CD14-positive monocyte (primary cell): Measurements from ENCODE around the gene MSI2. TPM values are rescaled to one million over a fixed set of nuclear protein-coding genes. Genes with fewer than 3 reads are reported as not detected.

Source experiments
- DNase-seq, 3 donors: peaks; one replicate each; pipeline ENCODE4 v3.0.0-alpha.2; 2011 to 2022
- H2AFZ ChIP-seq: 2 replicates; pipeline ENCODE4 v1.6.0; 2012; ENCODE audit warnings: mild to moderate bottlenecking, low read depth, low read length, inconsistent platforms; ENCODE audit not compliant: insufficient read depth, poor library complexity, severe bottlenecking
- H3K27ac ChIP-seq, 2 donors: 1 replicate in 1 of 2; 2 replicates in 1 of 2; pipeline ENCODE4 v1.5.1; 2012 to 2013; ENCODE audit warnings: low read length in 2 of 2, control low read depth in 1 of 2, inconsistent platforms in 1 of 2, low read depth in 1 of 2, mild to moderate bottlenecking in 1 of 2
- H3K27me3 ChIP-seq, 2 donors: one replicate each; pipeline versions ENCODE4 v1.6.0 to v1.6.1; 2011 to 2013; ENCODE audit warnings: low read length in 2 of 2; ENCODE audit not compliant: control insufficient read depth in 2 of 2, insufficient read depth in 2 of 2
- H3K36me3 ChIP-seq, 2 donors: replicated peaks in 1 of 2; 1 replicate in 1 of 2; 2 replicates in 1 of 2; pipeline versions ENCODE4 v1.5.1 to v1.6.1; 2012 to 2013; ENCODE audit warnings: low read length in 2 of 2, control low read depth in 1 of 2, inconsistent platforms in 1 of 2, mild to moderate bottlenecking in 1 of 2; ENCODE audit not compliant: insufficient read depth in 2 of 2, control insufficient read depth in 1 of 2
- H3K4me1 ChIP-seq, 2 donors: 1 replicate in 1 of 2; 2 replicates in 1 of 2; pipeline versions ENCODE4 v1.5.1 to v1.6.1; 2012 to 2013; ENCODE audit warnings: low read length in 2 of 2, control low read depth in 1 of 2, inconsistent platforms in 1 of 2, mild to moderate bottlenecking in 1 of 2, moderate library complexity in 1 of 2; ENCODE audit not compliant: insufficient read depth in 2 of 2, control insufficient read depth in 1 of 2
- H3K4me2 ChIP-seq: replicated peaks from 2 replicates; pipeline ENCODE3; 2012; ENCODE audit warnings: low read length, moderate library complexity, mild to moderate bottlenecking; ENCODE audit not compliant: poor library complexity, severe bottlenecking; ENCODE audit errors: extremely low read depth
- H3K4me3 ChIP-seq, 3 experiments: fragments of 200-600 bp in 1 of 3; sonication (generic) in 1 of 3; replicated peaks in 1 of 3; 1 replicate in 2 of 3; 2 replicates in 1 of 3; pipeline ENCODE4 v1.5.1; 2011 to 2013; ENCODE audit warnings: low read length in 3 of 3, mild to moderate bottlenecking in 3 of 3, control low read depth in 2 of 3, low read depth in 2 of 3, inconsistent platforms in 1 of 3, moderate library complexity in 1 of 3
- H3K79me2 ChIP-seq: 2 replicates; pipeline ENCODE4 v1.6.0; 2012; ENCODE audit warnings: mild to moderate bottlenecking, control low read depth, inconsistent platforms, low read length, moderate library complexity; ENCODE audit not compliant: insufficient read depth
- H3K9ac ChIP-seq: 2 replicates; pipeline ENCODE4 v1.6.0; 2017; ENCODE audit warnings: low read length, mild to moderate bottlenecking; ENCODE audit not compliant: insufficient read depth, poor library complexity, severe bottlenecking
- H3K9me3 ChIP-seq, 2 donors: replicated peaks in 1 of 2; 1 replicate in 1 of 2; 2 replicates in 1 of 2; pipeline versions ENCODE4 v1.5.1 to v1.6.1; 2012 to 2013; ENCODE audit warnings: low read length in 2 of 2, control low read depth in 1 of 2; ENCODE audit not compliant: control insufficient read depth in 1 of 2, insufficient read depth in 1 of 2
- H4K20me1 ChIP-seq: 2 replicates; pipeline ENCODE4 v1.6.0; 2012; ENCODE audit warnings: mild to moderate bottlenecking, low read length, control low read depth, moderate library complexity; ENCODE audit not compliant: insufficient read depth
- H3K27ac Mint-ChIP-seq, 7 donors: one replicate each; pipeline ENCODE4 v1.8.0; 2020; ENCODE audit warnings: mild to moderate bottlenecking in 7 of 7, mixed read lengths in 7 of 7, moderate library complexity in 6 of 7, inconsistent platforms in 2 of 7
- H3K27me3 Mint-ChIP-seq, 3 donors: one replicate each; pipeline ENCODE4 v1.8.0; 2021 to 2022; ENCODE audit warnings: low read depth in 3 of 3, mild to moderate bottlenecking in 3 of 3, mixed read lengths in 3 of 3, moderate library complexity in 3 of 3, inconsistent platforms in 1 of 3
- H3K36me3 Mint-ChIP-seq, 2 donors: one replicate each; pipeline ENCODE4 v1.8.0; 2020; ENCODE audit warnings: mixed read lengths in 2 of 2, inconsistent platforms in 1 of 2, mild to moderate bottlenecking in 1 of 2
- H3K4me1 Mint-ChIP-seq: one replicate; pipeline ENCODE4 v1.8.0; 2020; ENCODE audit warnings: mild to moderate bottlenecking, mixed read lengths
- H3K4me3 Mint-ChIP-seq, 2 donors: one replicate each; pipeline ENCODE4 v1.8.0; 2020; ENCODE audit warnings: mild to moderate bottlenecking in 2 of 2, mixed read lengths in 2 of 2, moderate library complexity in 1 of 2
- H3K9me3 Mint-ChIP-seq, 7 donors: one replicate each; pipeline ENCODE4 v1.8.0; 2020 to 2022; ENCODE audit warnings: mixed read lengths in 7 of 7, mild to moderate bottlenecking in 6 of 7, moderate library complexity in 6 of 7, inconsistent platforms in 2 of 7
- WGBS: methylation state at CpG from one replicate; pipeline ENCODE4 v1.1.5; 2013; ENCODE audit warnings: missing lambda C conversion rate; ENCODE audit not compliant: insufficient coverage; 5-methylcytosine and 5-hydroxymethylcytosine counted together
- intact Hi-C, 2 donors: fragments of 100-400 bp; cut with micrococcal nuclease; formaldehyde crosslinking; loops; one replicate each; pipeline versions ENCODE4 v1.15.0 to v1.15.1; 2023
- polyA plus RNA-seq, 3 donors: library from polyadenylated mRNA; depleted of rRNA in 1 of 3; unstranded in 2 of 3; stranded (reverse) in 1 of 3; fragments of 300-500 nt in 2 of 3; fragments of >200 nt in 1 of 3; fragmentation: Illumina TruSeq in 2 of 3; gene quantifications; 1 replicate in 2 of 3; 2 replicates in 1 of 3; pipeline ENCODE4 v1.2.3, GENCODE V29; 2012 to 2021
- TF ChIP-seq, protein P1 (sequence below): fragments of 200-600 bp; IDR thresholded peaks from one replicate; pipeline ENCODE4 v1.8.0; 2022; ENCODE audit warnings: antibody characterized with exemption, mild to moderate bottlenecking

The MSI2 gene
- polyA plus RNA-seq, 3 donors = 0.20 to 6.6 (median 0.37) TPM

DNA sequence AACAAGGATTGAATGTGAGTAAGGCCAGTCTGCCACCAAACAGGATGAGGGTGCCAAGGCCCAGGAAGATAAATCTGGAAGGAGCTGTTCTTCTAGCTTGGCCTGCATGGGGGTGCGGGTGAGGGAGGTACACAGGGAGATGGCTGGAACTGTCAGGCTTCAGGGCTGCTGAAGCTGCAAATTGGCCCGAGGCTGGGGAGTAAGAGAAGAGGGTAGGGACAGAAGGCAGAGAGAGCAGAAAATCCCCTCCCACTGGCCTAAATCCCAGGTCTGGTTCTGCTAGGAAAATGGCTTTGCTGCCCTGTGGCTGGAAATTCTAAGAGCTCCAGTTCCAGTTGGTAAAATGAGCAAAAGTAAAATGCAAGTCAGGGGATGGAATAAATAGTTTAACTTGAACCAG is 400.9 kb downstream of the MSI2 start:
- intact Hi-C loops = no loop called here
- no peak overlapping the region for H3K4me2 ChIP-seq
- Mint-ChIP-seq H3K36me3 (peaks cover 5 to 12% of the 10 kb centered on the region in 2 donors), H3K4me3 (no peak overlapping the region), H3K27ac (peak overlapping the region in 1 of 7 donors; percentile 9), H3K27me3 (peaks cover 0 to 2% (median 2%) of the 10 kb centered on the region in 3 donors), H3K4me1 (no peaks in the 10 kb centered on the region), H3K9me3 (no peaks in the 10 kb centered on the region)
- no peak overlapping the region for H2AFZ ChIP-seq
- no peaks in the 10 kb centered on the region for H3K9me3 ChIP-seq
- peaks cover 0 to 2% of the 10 kb centered on the region in 2 donors for H3K4me1 ChIP-seq
- H3K27me3 ChIP-seq = no peaks in the 10 kb centered on the region
- DNase-seq = no peak
- TF ChIP-seq, protein P1, sequence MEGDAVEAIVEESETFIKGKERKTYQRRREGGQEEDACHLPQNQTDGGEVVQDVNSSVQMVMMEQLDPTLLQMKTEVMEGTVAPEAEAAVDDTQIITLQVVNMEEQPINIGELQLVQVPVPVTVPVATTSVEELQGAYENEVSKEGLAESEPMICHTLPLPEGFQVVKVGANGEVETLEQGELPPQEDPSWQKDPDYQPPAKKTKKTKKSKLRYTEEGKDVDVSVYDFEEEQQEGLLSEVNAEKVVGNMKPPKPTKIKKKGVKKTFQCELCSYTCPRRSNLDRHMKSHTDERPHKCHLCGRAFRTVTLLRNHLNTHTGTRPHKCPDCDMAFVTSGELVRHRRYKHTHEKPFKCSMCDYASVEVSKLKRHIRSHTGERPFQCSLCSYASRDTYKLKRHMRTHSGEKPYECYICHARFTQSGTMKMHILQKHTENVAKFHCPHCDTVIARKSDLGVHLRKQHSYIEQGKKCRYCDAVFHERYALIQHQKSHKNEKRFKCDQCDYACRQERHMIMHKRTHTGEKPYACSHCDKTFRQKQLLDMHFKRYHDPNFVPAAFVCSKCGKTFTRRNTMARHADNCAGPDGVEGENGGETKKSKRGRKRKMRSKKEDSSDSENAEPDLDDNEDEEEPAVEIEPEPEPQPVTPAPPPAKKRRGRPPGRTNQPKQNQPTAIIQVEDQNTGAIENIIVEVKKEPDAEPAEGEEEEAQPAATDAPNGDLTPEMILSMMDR = no peak
- H3K4me3 ChIP-seq = no peak overlapping the region
- 100% methylated on average over 1 of the region's 2 CpGs for WGBS
- H3K9ac ChIP-seq = no peak overlapping the region
- H4K20me1 ChIP-seq = no peaks in the 10 kb centered on the region
- H3K27ac ChIP-seq = no peak overlapping the region
- no peaks in the 10 kb centered on the region for H3K79me2 ChIP-seq
- H3K36me3 ChIP-seq = no peaks in the 10 kb centered on the region

DNA sequence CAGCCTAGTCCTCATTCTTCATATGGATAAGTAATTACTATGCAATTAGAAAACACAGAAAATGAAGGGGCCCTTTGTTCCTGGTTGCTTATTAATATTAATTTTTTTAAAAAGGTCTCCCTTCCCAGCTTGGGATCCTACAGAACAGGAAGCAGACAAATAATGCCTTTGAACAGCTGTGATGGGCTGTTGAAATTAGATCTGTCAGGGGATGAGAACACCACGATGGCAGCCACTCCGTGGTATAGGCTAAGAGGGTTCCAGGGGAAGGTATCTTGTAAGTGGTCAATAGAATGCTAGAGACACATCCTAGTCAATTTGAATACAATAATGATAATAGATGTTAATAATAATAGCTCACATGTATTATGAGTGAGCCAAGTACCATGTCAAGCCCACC is 405.7 kb downstream of the MSI2 start:
- no peaks in the 10 kb centered on the region for H4K20me1 ChIP-seq
- no peak overlapping the region for H3K27ac Mint-ChIP-seq
- H3K27me3 ChIP-seq = no peaks in the 10 kb centered on the region
- H3K4me2 ChIP-seq = no peak overlapping the region
- H3K4me1 ChIP-seq = peaks cover 10 to 15% of the 10 kb centered on the region in 2 donors
- H3K9me3 Mint-ChIP-seq = peaks cover 0 to 2% (median 0%) of the 10 kb centered on the region in 7 donors
- no peak overlapping the region for H2AFZ ChIP-seq
- H3K9me3 ChIP-seq = no peaks in the 10 kb centered on the region
- peaks cover 0 to 8% of the 10 kb centered on the region in 2 donors for H3K36me3 Mint-ChIP-seq
- H3K27ac ChIP-seq = no peak overlapping the region
- H3K4me1 Mint-ChIP-seq = peaks cover 10% of the 10 kb centered on the region
- H3K4me3 ChIP-seq = no peak overlapping the region
- intact Hi-C loops = no loop called here
- no peak for DNase-seq
- WGBS = no CpG with 5 or more reads among the region's 2 CpGs
- H3K9ac ChIP-seq = no peak overlapping the region
- no peak overlapping the region for H3K4me3 Mint-ChIP-seq
- H3K36me3 ChIP-seq = no peaks in the 10 kb centered on the region
- TF ChIP-seq, protein P1 = no peak
- peaks cover 2% of the 10 kb centered on the region in 3 donors for H3K27me3 Mint-ChIP-seq
- H3K79me2 ChIP-seq = no peaks in the 10 kb centered on the region
